Fibroblast of skin of scalp (primary cell): ENCODE measurements around the gene CCNB1IP1.
"Not testable (repeated sequence)": the region's sequence is repeated elsewhere in the genome, so short reads cannot be mapped to it uniquely, and the experiment has no call there.

Experiments used
- DNase-seq: peaks from one replicate; pipeline ENCODE4 v3.0.0-alpha.2; 2013

CCNB1IP1 gene

GRCh38 chr14:20332431-20332787 is 670 bp downstream of the CCNB1IP1 start:
- DNase-seq, result no peak

- DNase-seq, result no peak
These were observed 1.9 kb downstream of the CCNB1IP1 start for GRCh38 chr14:20331053-20331613.

GRCh38 chr14:20329355-20329754 is 3.7 kb downstream of the CCNB1IP1 start:
- DNase-seq, result no peak

- no peak for DNase-seq
These were observed 4.4 kb downstream of the CCNB1IP1 start for GRCh38 chr14:20328705-20329104.

- DNase-seq, result peak; percentile 64
These were observed 5.8 kb downstream of the CCNB1IP1 start for GRCh38 chr14:20327005-20327869.

GRCh38 chr14:20317720-20318119 is 15.4 kb downstream of the CCNB1IP1 start:
- DNase-seq, result no peak

GRCh38 chr14:20314026-20314425 is 19.1 kb downstream of the CCNB1IP1 start:
- DNase-seq, result no peak

GRCh38 chr14:20306079-20306423 is 27.0 kb downstream of the CCNB1IP1 start:
- no peak for DNase-seq

- peak; percentile 86 for DNase-seq
These were observed 27.6 kb downstream of the CCNB1IP1 start, which contains the start of gene TTC5 for GRCh38 chr14:20305265-20306078. Gene TTC5, minus strand, starts transcription at chr14:20305951. Its CDS starts 14 bp downstream, at chr14:20305937.

GRCh38 chr14:20302042-20302755 is 30.9 kb downstream of the CCNB1IP1 start:
- DNase-seq, result peak; percentile 55

- DNase-seq, result no peak
These were observed 38.0 kb downstream of the CCNB1IP1 start for GRCh38 chr14:20295067-20295466.

- DNase-seq, result no peak
These were observed 38.4 kb downstream of the CCNB1IP1 start for GRCh38 chr14:20294636-20295035.

- not testable (repeated sequence) for DNase-seq
These were observed 51.1 kb downstream of the CCNB1IP1 start for GRCh38 chr14:20281998-20282397.

- DNase-seq, result not testable (repeated sequence)
These were observed 52.8 kb downstream of the CCNB1IP1 start for GRCh38 chr14:20280265-20280664.

- peak; percentile 7 for DNase-seq
These were observed 54.7 kb downstream of the CCNB1IP1 start for GRCh38 chr14:20278414-20278813.

GRCh38 chr14:20277409-20277808 is 55.7 kb downstream of the CCNB1IP1 start:
- no peak for DNase-seq

GRCh38 chr14:20274062-20274461 is 59.0 kb downstream of the CCNB1IP1 start:
- DNase-seq, result no peak

- not testable (repeated sequence) for DNase-seq
These were observed 68.7 kb downstream of the CCNB1IP1 start for GRCh38 chr14:20264361-20264760.

- DNase-seq, result peak; percentile 76
These were observed 70.4 kb downstream of the CCNB1IP1 start for GRCh38 chr14:20262642-20263128.
